Rectal smooth muscle tissue (tissue), 1 donor: ENCODE data around the gene MUC20.
"Not testable (repeated sequence)": the region's sequence is repeated elsewhere in the genome, so short reads cannot be mapped to it uniquely, and the experiment has no call there.

Experiments used
- H3K27ac ChIP-seq: one replicate; pipeline ENCODE4 v1.7.0; 2013; ENCODE audit warnings: low read depth, low read length, inconsistent platforms
- H3K27me3 ChIP-seq: one replicate; pipeline ENCODE4 v1.7.0; 2013; ENCODE audit warnings: low read length; ENCODE audit not compliant: control insufficient read depth, insufficient read depth
- H3K36me3 ChIP-seq: one replicate; pipeline ENCODE4 v1.7.0; 2013; ENCODE audit warnings: low read length; ENCODE audit not compliant: control insufficient read depth, insufficient read depth
- H3K4me1 ChIP-seq: one replicate; pipeline ENCODE4 v1.7.0; 2013; ENCODE audit warnings: low read length; ENCODE audit not compliant: control insufficient read depth, insufficient read depth
- H3K4me3 ChIP-seq: one replicate; pipeline ENCODE4 v1.7.0; 2013; ENCODE audit warnings: low read length
- H3K9ac ChIP-seq: one replicate; pipeline ENCODE4 v1.7.0; 2013; ENCODE audit warnings: low read length

The MUC20 gene

GRCh38 chr3:195717852-195718476 lies 2.8 kb upstream of the MUC20 start:
- Histone ChIP-seq H3K36me3 (peaks cover 8% of the 10 kb centered on the region), H3K4me3 (no peak overlapping the region), H3K9ac (no peak overlapping the region), H3K4me1 (no peaks in the 10 kb centered on the region), H3K27ac (no peak overlapping the region), H3K27me3 (no peaks in the 10 kb centered on the region)

GRCh38 chr3:195718477-195718984 lies 2.2 kb upstream of the MUC20 start:
- H3K27ac ChIP-seq: no peak overlapping the region
- H3K36me3 ChIP-seq: peaks cover 8% of the 10 kb centered on the region
- H3K9ac ChIP-seq: no peak overlapping the region

GRCh38 chr3:195719514-195720254 lies 1.1 kb upstream of the MUC20 start:
- not testable (repeated sequence) for H3K36me3 ChIP-seq, H3K27ac ChIP-seq, H3K4me3 ChIP-seq, H3K27me3 ChIP-seq, H3K9ac ChIP-seq, H3K4me1 ChIP-seq

More at GRCh38 chr3:195718477-195718984, 2.2 kb upstream of the MUC20 start:
- Histone ChIP-seq H3K4me1 (no peaks in the 10 kb centered on the region), H3K4me3 (no peak overlapping the region), H3K27me3 (no peaks in the 10 kb centered on the region)

- H3K36me3 ChIP-seq, H3K9ac ChIP-seq, H3K27me3 ChIP-seq, H3K4me1 ChIP-seq, H3K27ac ChIP-seq, H3K4me3 ChIP-seq: not testable (repeated sequence)
Observed at GRCh38 chr3:195722139-195722995, 1.6 kb downstream of the MUC20 start.

- H3K27ac ChIP-seq, H3K27me3 ChIP-seq, H3K36me3 ChIP-seq, H3K4me3 ChIP-seq, H3K4me1 ChIP-seq, H3K9ac ChIP-seq: not testable (repeated sequence)
Observed at GRCh38 chr3:195722996-195723345, 2.2 kb downstream of the MUC20 start.

GRCh38 chr3:195724363-195724762 lies 3.6 kb downstream of the MUC20 start:
- H3K36me3 ChIP-seq, H3K27me3 ChIP-seq, H3K27ac ChIP-seq, H3K4me1 ChIP-seq, H3K9ac ChIP-seq, H3K4me3 ChIP-seq: not testable (repeated sequence)

- H3K4me1 ChIP-seq, H3K9ac ChIP-seq, H3K4me3 ChIP-seq, H3K27me3 ChIP-seq, H3K27ac ChIP-seq: not testable (repeated sequence)
- H3K36me3 ChIP-seq: peaks cover 10% of the 10 kb centered on the region
Observed at GRCh38 chr3:195725916-195726740, 5.3 kb downstream of the MUC20 start.

GRCh38 chr3:195727606-195728195 lies 6.9 kb downstream of the MUC20 start:
- no peak overlapping the region for H3K9ac ChIP-seq
- H3K27me3 ChIP-seq: no peaks in the 10 kb centered on the region
- peaks cover 14% of the 10 kb centered on the region for H3K36me3 ChIP-seq
- H3K4me1 ChIP-seq: no peaks in the 10 kb centered on the region
- no peak overlapping the region for H3K27ac ChIP-seq
- H3K4me3 ChIP-seq: no peak overlapping the region

- H3K36me3 ChIP-seq: peaks cover 23% of the 10 kb centered on the region
- H3K27me3 ChIP-seq, H3K27ac ChIP-seq, H3K9ac ChIP-seq, H3K4me3 ChIP-seq, H3K4me1 ChIP-seq: not testable (repeated sequence)
Observed at GRCh38 chr3:195728789-195729188, 8.0 kb downstream of the MUC20 start.

GRCh38 chr3:195729476-195730251 lies 8.9 kb downstream of the MUC20 start:
- no peaks in the 10 kb centered on the region for H3K4me1 ChIP-seq
- peaks cover 23% of the 10 kb centered on the region for H3K36me3 ChIP-seq
- H3K4me3 ChIP-seq: no peak overlapping the region
- no peaks in the 10 kb centered on the region for H3K27me3 ChIP-seq
- H3K27ac ChIP-seq: no peak overlapping the region
- H3K9ac ChIP-seq: no peak overlapping the region

- Histone ChIP-seq H3K9ac (no peak overlapping the region), H3K4me3 (no peak overlapping the region), H3K27ac (no peak overlapping the region), H3K36me3 (peaks cover 30% of the 10 kb centered on the region), H3K4me1 (no peaks in the 10 kb centered on the region), H3K27me3 (no peaks in the 10 kb centered on the region)
Observed at GRCh38 chr3:195731356-195731905, 10.7 kb downstream of the MUC20 start.
